VCaP (cell line): ENCODE data around the gene COPS3.

Experiments used
- H3K27ac ChIP-seq: fragments of 450-650 bp; 2 replicates; pipeline ENCODE4 v1.5.1; 2017
- CTCF ChIP-seq: fragments of 450-650 bp; conservative IDR thresholded peaks from 2 replicates; pipeline ENCODE4 v1.5.1; 2017; ENCODE audit warnings: mild to moderate bottlenecking, moderate library complexity

Gene COPS3

GRCh38 chr17:17239832-17240231, 41.2 kb downstream of the COPS3 start:
- TF ChIP-seq CTCF, result no peak
- no peak overlapping the region for H3K27ac ChIP-seq

GRCh38 chr17:17237026-17237799, 43.8 kb downstream of the COPS3 start, which contains the start of gene FLCN:
TSS of gene FLCN (minus strand) at chr17:17237168. CDS start at chr17:17228137, 9,031 bp downstream.
- TF ChIP-seq CTCF, result no peak
- peak within 1 kb of the TSS; percentile 99 for H3K27ac ChIP-seq

- H3K27ac ChIP-seq, result peak overlapping the region; percentile 99
These were observed 44.6 kb downstream of the COPS3 start for GRCh38 chr17:17236295-17237025.

GRCh38 chr17:17235212-17236174, 45.6 kb downstream of the COPS3 start:
- H3K27ac ChIP-seq, result peak overlapping the region; percentile 99
- TF ChIP-seq CTCF, result no peak

More at GRCh38 chr17:17236295-17237025, 44.6 kb downstream of the COPS3 start:
- no peak for TF ChIP-seq CTCF

- no peak overlapping the region for H3K27ac ChIP-seq
- TF ChIP-seq CTCF, result no peak
These were observed 48.8 kb downstream of the COPS3 start for GRCh38 chr17:17232303-17232621.

GRCh38 chr17:17231621-17232302, 49.3 kb downstream of the COPS3 start:
- H3K27ac ChIP-seq, result no peak overlapping the region
- TF ChIP-seq CTCF, result no peak
